H1 (cell line): ENCODE data around the gene PCDHB6. TPM values are rescaled to one million over a fixed set of nuclear protein-coding genes. Genes with fewer than 3 reads are reported as not detected.
A peak's percentile ranks its signal among the peaks of the same experiment; 100 is the strongest.

ENCODE experiments used
- CTCF ChIA-PET: fragments of 300-600 bp; sonication (Branson Sonifier 250); formaldehyde crosslinking; loops from one replicate; lab custom pipeline; 2021; ENCODE audit not compliant: partially characterized antibody; lab: Charles Lee
- POLR2A ChIA-PET: fragments of 300-600 bp; sonication (Branson Sonifier 250); formaldehyde crosslinking; loops from one replicate; lab custom pipeline; 2021; ENCODE audit warnings: inconsistent platforms; ENCODE audit not compliant: partially characterized antibody; lab: Charles Lee
- DNase-seq, 2 experiments: peaks; one replicate each; pipeline versions ENCODE4 v3.0.0 to v3.0.0-alpha.2; 2010 to 2022; ENCODE audit warnings: low spot score in 2 of 2, low read depth in 1 of 2, mixed read lengths in 1 of 2
- FAIRE-seq: peaks from 2 replicates; lab custom pipeline; 2011; peaks lifted over from hg19 to GRCh38; lab: Jason Lieb, UNC
- H2AFZ ChIP-seq: 2 replicates; pipeline ENCODE4 v1.8.1; 2012; ENCODE audit warnings: low read length, inconsistent platforms
- H2AK5ac ChIP-seq: 2 replicates; pipeline ENCODE4 v1.6.1; 2013; ENCODE audit warnings: low read depth, low read length
- H2BK120ac ChIP-seq: replicated peaks from 2 replicates; pipeline ENCODE3; 2013; ENCODE audit warnings: low read depth, low read length, inconsistent platforms
- H2BK12ac ChIP-seq: 2 replicates; pipeline ENCODE4 v1.6.1; 2013; ENCODE audit warnings: low read depth, low read length
- H2BK15ac ChIP-seq: 2 replicates; pipeline ENCODE4 v1.6.1; 2013; ENCODE audit warnings: low read length
- H2BK20ac ChIP-seq: 2 replicates; pipeline ENCODE4 v1.6.1; 2013; ENCODE audit warnings: low read length
- H2BK5ac ChIP-seq: 2 replicates; pipeline ENCODE4 v1.6.1; 2013; ENCODE audit warnings: low read depth, low read length
- H3K14ac ChIP-seq: 2 replicates; pipeline ENCODE4 v1.6.1; 2013; ENCODE audit warnings: inconsistent platforms; ENCODE audit not compliant: insufficient read length
- H3K18ac ChIP-seq: 2 replicates; pipeline ENCODE4 v1.6.1; 2013; ENCODE audit warnings: low read length; ENCODE audit errors: extremely low read depth
- H3K23ac ChIP-seq: 2 replicates; pipeline ENCODE4 v1.6.1; 2013; ENCODE audit warnings: inconsistent platforms; ENCODE audit not compliant: insufficient read length
- H3K23me2 ChIP-seq: 2 replicates; pipeline ENCODE4 v1.6.1; 2013; ENCODE audit warnings: low read depth, low read length
- H3K27ac ChIP-seq: 2 replicates; pipeline ENCODE4 v1.6.1; 2011; ENCODE audit warnings: low read depth, low read length, inconsistent platforms
- H3K27me3 ChIP-seq, 4 experiments: replicated peaks in 1 of 4; 1 replicate in 1 of 4; 2 replicates in 3 of 4; pipeline versions ENCODE4 v1.6.1 to v1.8.1; 2011 to 2013; ENCODE audit warnings: low read length in 3 of 4, mild to moderate bottlenecking in 3 of 4, inconsistent platforms in 2 of 4, mixed read lengths in 2 of 4, moderate library complexity in 1 of 4; ENCODE audit not compliant: control insufficient read depth in 3 of 4, insufficient read depth in 3 of 4; ENCODE audit errors: extremely low read depth in 1 of 4
- H3K36me3 ChIP-seq, 4 experiments: 2 replicates each; pipeline versions ENCODE4 v1.6.1 to v1.8.1; 2011 to 2013; ENCODE audit warnings: mild to moderate bottlenecking in 4 of 4, low read length in 3 of 4, moderate library complexity in 2 of 4, control low read depth in 1 of 4, inconsistent platforms in 1 of 4; ENCODE audit not compliant: insufficient read depth in 4 of 4, control insufficient read depth in 2 of 4
- H3K4ac ChIP-seq: replicated peaks from 2 replicates; pipeline ENCODE3; 2013; ENCODE audit warnings: low read length, low read depth, mixed read lengths, inconsistent platforms; ENCODE audit not compliant: insufficient read length
- H3K4me1 ChIP-seq, 4 experiments: replicated peaks in 1 of 4; 1 replicate in 1 of 4; 2 replicates in 3 of 4; pipeline versions ENCODE4 v1.6.1 to v1.8.1; 2011 to 2013; ENCODE audit warnings: low read length in 3 of 4, inconsistent platforms in 2 of 4, mixed read lengths in 1 of 4; ENCODE audit not compliant: insufficient read depth in 4 of 4, control insufficient read depth in 3 of 4
- H3K4me2 ChIP-seq, 2 experiments: 2 replicates each; pipeline versions ENCODE4 v1.6.1 to v1.8.1; 2011 to 2013; ENCODE audit warnings: low read depth in 2 of 2, low read length in 2 of 2, control low read depth in 1 of 2, inconsistent platforms in 1 of 2, mild to moderate bottlenecking in 1 of 2; ENCODE audit not compliant: insufficient read depth in 1 of 2
- H3K4me3 ChIP-seq, 4 experiments: fragments of 200-600, 300-600 bp in 1 of 4; sonication (generic), shearing (Covaris generic), sonication (Bioruptor Twin) in 1 of 4; 2 replicates each; pipeline versions ENCODE4 v1.5.1 to v1.8.1; 2011 to 2016; ENCODE audit warnings: low read length in 4 of 4, low read depth in 3 of 4, control low read depth in 2 of 4, inconsistent platforms in 2 of 4, mild to moderate bottlenecking in 2 of 4, mixed read lengths in 1 of 4, moderate library complexity in 1 of 4; ENCODE audit not compliant: insufficient read depth in 2 of 4; ENCODE audit errors: extremely low read depth in 1 of 4
- H3K56ac ChIP-seq: replicated peaks from 2 replicates; pipeline ENCODE3; 2013; ENCODE audit warnings: low read depth, mild to moderate bottlenecking, mixed read lengths, low read length, inconsistent platforms; ENCODE audit not compliant: insufficient read length
- H3K79me1 ChIP-seq: 2 replicates; pipeline ENCODE4 v1.6.1; 2013; ENCODE audit warnings: low read depth, low read length, control low read depth
- H3K79me2 ChIP-seq, 2 experiments: 2 replicates each; pipeline versions ENCODE4 v1.6.1 to v1.8.1; 2012 to 2013; ENCODE audit warnings: low read length in 2 of 2, mild to moderate bottlenecking in 2 of 2, inconsistent platforms in 1 of 2; ENCODE audit not compliant: insufficient read depth in 2 of 2, control insufficient read depth in 1 of 2
- H3K9ac ChIP-seq, 4 experiments: replicated peaks in 1 of 4; 1 replicate in 1 of 4; 2 replicates in 3 of 4; pipeline versions ENCODE4 v1.6.1 to v1.8.1; 2011 to 2013; ENCODE audit warnings: low read depth in 3 of 4, low read length in 3 of 4, control low read depth in 2 of 4, mild to moderate bottlenecking in 2 of 4, moderate library complexity in 2 of 4, inconsistent platforms in 1 of 4; ENCODE audit errors: extremely low read depth in 1 of 4
- H3K9me3 ChIP-seq, 2 experiments: 2 replicates each; pipeline versions ENCODE4 v1.6.1 to v1.8.1; 2012 to 2013; ENCODE audit warnings: mild to moderate bottlenecking in 2 of 2, moderate library complexity in 2 of 2, control low read depth in 1 of 2, inconsistent platforms in 1 of 2, low read depth in 1 of 2, low read length in 1 of 2, mixed read lengths in 1 of 2; ENCODE audit not compliant: insufficient read depth in 2 of 2
- H4K20me1 ChIP-seq, 2 experiments: replicated peaks in 1 of 2; 2 replicates each; pipeline versions ENCODE3 to v1.8.1; 2011 to 2013; ENCODE audit warnings: inconsistent platforms in 2 of 2, low read length in 2 of 2, mild to moderate bottlenecking in 1 of 2; ENCODE audit not compliant: insufficient read depth in 2 of 2, control insufficient read depth in 1 of 2
- H4K5ac ChIP-seq: 2 replicates; pipeline ENCODE4 v1.6.1; 2013; ENCODE audit warnings: low read length, low read depth, mixed read lengths, inconsistent platforms; ENCODE audit not compliant: insufficient read length
- H4K8ac ChIP-seq: 2 replicates; pipeline ENCODE4 v1.8.0; 2013; ENCODE audit warnings: mild to moderate bottlenecking, moderate library complexity, low read length, inconsistent platforms; ENCODE audit not compliant: insufficient read depth; ENCODE audit errors: extremely low read depth
- H4K91ac ChIP-seq: replicated peaks from 2 replicates; pipeline ENCODE3; 2013; ENCODE audit warnings: low read length, mixed read lengths, inconsistent platforms; ENCODE audit not compliant: insufficient read length
- CEBPB ChIP-seq: IDR thresholded peaks from 2 replicates; pipeline ENCODE4 v1.6.1; 2012; ENCODE audit warnings: low read depth, low read length
- RAD21 ChIP-seq, 2 experiments: IDR thresholded peaks in 1 of 2; conservative IDR thresholded peaks in 1 of 2; 2 replicates each; pipeline ENCODE4 v1.6.1; 2011; ENCODE audit warnings: low read depth in 2 of 2, low read length in 2 of 2, improper control_type of control experiment in 1 of 2, inconsistent platforms in 1 of 2, mild to moderate bottlenecking in 1 of 2, moderate library complexity in 1 of 2
- RXRA ChIP-seq: IDR thresholded peaks from 2 replicates; pipeline ENCODE4 v1.6.1; 2011; ENCODE audit warnings: low read depth, mild to moderate bottlenecking, low read length, moderate library complexity; ENCODE audit not compliant: insufficient read depth
- SIX5 ChIP-seq: IDR thresholded peaks from 2 replicates; pipeline ENCODE4 v1.6.1; 2011; ENCODE audit warnings: mild to moderate bottlenecking, low read depth, low read length
- ZNF274 ChIP-seq: IDR thresholded peaks from 2 replicates; pipeline ENCODE4 v1.7.0; 2012; ENCODE audit warnings: low read length, borderline replicate concordance; ENCODE audit errors: extremely low read depth
- WGBS, 2 experiments: shearing (Covaris generic) in 1 of 2; methylation state at CpG; one replicate each; pipeline versions ENCODE4 v1.1.6 to v1.1.7; 2013 to 2015; ENCODE audit warnings: low lambda C conversion rate in 2 of 2, mixed read lengths in 2 of 2, inconsistent platforms in 1 of 2, low coverage in 1 of 2, missing lambda C conversion rate in 1 of 2; ENCODE audit not compliant: insufficient replicate concordance in 2 of 2, insufficient coverage in 1 of 2, insufficient read length in 1 of 2; ENCODE audit errors: extremely low coverage in 1 of 2, missing lambda C conversion rate in 1 of 2; 5-methylcytosine and 5-hydroxymethylcytosine counted together
- polyA plus RNA-seq, 7 experiments: library from polyadenylated mRNA; depleted of rRNA in 3 of 7; stranded (reverse) in 5 of 7; unstranded in 2 of 7; fragments of >200 nt in 5 of 7; fragments of 200-250 nt in 2 of 7; gene quantifications; 1 replicate in 5 of 7; 2 replicates in 1 of 7; 4 replicates in 1 of 7; pipeline versions ENCODE4 v1.2.1 to v1.2.3, GENCODE V29; 2011 to 2013; ENCODE audit warnings: missing spikeins in 2 of 7, mixed read lengths in 2 of 7
- total RNA-seq: library from RNA; stranded (reverse); fragmentation: NEBNext Ultra II Directional; extraction: Animal tissue kit (Norgen Biotek cat#: 25700); gene quantifications from 2 replicates; pipeline ENCODE4 v1.2.1, GENCODE V29; 2021
- TF ChIP-seq, protein P1 (sequence below), 3 experiments: IDR thresholded peaks; 1 replicate in 2 of 3; 2 replicates in 1 of 3; pipeline versions ENCODE4 v1.5.1 to v1.6.1; 2011; ENCODE audit warnings: low read length in 3 of 3, mild to moderate bottlenecking in 3 of 3, inconsistent platforms in 2 of 3, low read depth in 1 of 3, moderate library complexity in 1 of 3; ENCODE audit not compliant: insufficient read depth in 1 of 3; ENCODE audit errors: control extremely low read depth in 1 of 3

Gene PCDHB6
- total and polyA plus RNA-seq, 2 of the 8 experiments (the other 6 are each of a cell fraction or from before 2014, with no cell fraction given) = 0.28 to 0.29 TPM

DNA sequence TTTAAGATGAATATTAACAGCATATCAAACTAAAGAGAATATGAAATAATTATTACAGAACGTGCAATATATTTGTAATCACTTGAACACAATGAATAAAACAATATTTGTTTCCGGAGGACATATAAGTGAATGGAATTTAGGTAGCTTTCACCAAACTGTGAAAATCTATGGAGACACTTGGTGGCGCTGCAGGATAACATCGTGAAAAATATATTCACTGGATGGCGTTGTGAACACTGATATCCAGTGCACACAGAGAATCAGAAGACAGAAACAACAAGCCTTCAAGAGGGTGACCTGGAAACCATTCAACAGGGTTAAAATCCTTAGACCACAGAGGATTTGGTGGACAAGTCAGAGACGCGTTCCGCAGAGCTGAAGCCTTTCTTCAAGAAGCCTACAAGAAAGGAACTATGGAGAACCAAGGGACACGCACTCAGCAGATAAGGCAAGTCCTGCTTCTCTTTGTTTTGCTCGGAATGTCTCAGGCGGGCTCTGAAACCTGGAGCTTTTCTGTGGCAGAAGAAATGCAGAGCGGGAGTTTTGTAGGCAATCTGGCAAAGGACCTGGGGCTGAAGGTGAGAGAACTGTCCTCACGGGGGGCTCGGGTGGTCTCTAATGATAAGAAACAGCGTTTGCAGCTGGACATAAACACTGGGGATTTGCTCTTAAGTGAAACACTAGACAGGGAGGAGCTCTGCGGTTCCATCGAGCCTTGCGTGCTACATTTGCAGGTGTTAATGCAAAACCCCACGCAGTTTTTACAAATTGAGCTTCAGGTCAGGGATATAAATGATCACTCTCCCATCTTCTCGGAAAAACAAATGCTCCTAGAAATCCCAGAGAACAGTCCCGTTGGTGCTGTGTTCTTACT, 49.7 kb downstream of the PCDHB6 start, which contains the start of gene PCDHB11:
Gene PCDHB11 (plus strand): TSS at position 269 of the 877 bp plus-strand sequence. CDS start 148 bp downstream, at position 417.
- Histone ChIP-seq H3K27me3 (no peaks in the 10 kb centered on the region), H3K36me3 (no peaks in the 10 kb centered on the region), H4K91ac (no peak within 1 kb of the TSS), H3K18ac (no peak within 1 kb of the TSS), H3K79me1 (no peaks in the 10 kb centered on the region), H4K8ac (peak within 1 kb of the TSS; percentile 31; the same call in 1 of the 2 replicates), H4K20me1 (no peaks in the 10 kb centered on the region), H2BK5ac (no peak within 1 kb of the TSS), H2BK15ac (no peak within 1 kb of the TSS), H3K27ac (no peak within 1 kb of the TSS), H3K4ac (no peak within 1 kb of the TSS), H4K5ac (no peak within 1 kb of the TSS), H3K4me2 (peak within 1 kb of the TSS; percentile 25 to 31; a peak in 2 of 4 replicates), H3K9ac (peak within 1 kb of the TSS in 1 of 4 experiments; percentile 9; a peak in 1 of 7 replicates), H3K23me2 (no peaks in the 10 kb centered on the region), H2BK120ac (no peak within 1 kb of the TSS), H3K4me3 (peak within 1 kb of the TSS in 1 of 4 experiments; percentile 25; a peak in 2 of 8 replicates), H3K14ac (no peak within 1 kb of the TSS), H2AK5ac (no peak within 1 kb of the TSS), H3K56ac (no peak within 1 kb of the TSS), H3K9me3 (peaks cover 6 to 11% of the 10 kb centered on the region in 2 experiments; a peak in 2 of 4 replicates), H3K79me2 (no peaks in the 10 kb centered on the region), H3K4me1 (no peaks in the 10 kb centered on the region), H2AFZ (peak within 1 kb of the TSS; percentile 98), H2BK12ac (no peak within 1 kb of the TSS), H2BK20ac (no peak within 1 kb of the TSS), H3K23ac (no peak within 1 kb of the TSS)
- peak; percentile 93 for FAIRE-seq
- TF ChIP-seq, protein P1, sequence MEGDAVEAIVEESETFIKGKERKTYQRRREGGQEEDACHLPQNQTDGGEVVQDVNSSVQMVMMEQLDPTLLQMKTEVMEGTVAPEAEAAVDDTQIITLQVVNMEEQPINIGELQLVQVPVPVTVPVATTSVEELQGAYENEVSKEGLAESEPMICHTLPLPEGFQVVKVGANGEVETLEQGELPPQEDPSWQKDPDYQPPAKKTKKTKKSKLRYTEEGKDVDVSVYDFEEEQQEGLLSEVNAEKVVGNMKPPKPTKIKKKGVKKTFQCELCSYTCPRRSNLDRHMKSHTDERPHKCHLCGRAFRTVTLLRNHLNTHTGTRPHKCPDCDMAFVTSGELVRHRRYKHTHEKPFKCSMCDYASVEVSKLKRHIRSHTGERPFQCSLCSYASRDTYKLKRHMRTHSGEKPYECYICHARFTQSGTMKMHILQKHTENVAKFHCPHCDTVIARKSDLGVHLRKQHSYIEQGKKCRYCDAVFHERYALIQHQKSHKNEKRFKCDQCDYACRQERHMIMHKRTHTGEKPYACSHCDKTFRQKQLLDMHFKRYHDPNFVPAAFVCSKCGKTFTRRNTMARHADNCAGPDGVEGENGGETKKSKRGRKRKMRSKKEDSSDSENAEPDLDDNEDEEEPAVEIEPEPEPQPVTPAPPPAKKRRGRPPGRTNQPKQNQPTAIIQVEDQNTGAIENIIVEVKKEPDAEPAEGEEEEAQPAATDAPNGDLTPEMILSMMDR (IDR thresholded peaks at IDR 0.05; ENCODE audit: control extremely low read depth in 1 of 3, insufficient read depth in 1 of 3, low read depth in 1 of 3, low read length in 3 of 3) = peak in 2 of 3 experiments; percentile 55 to 66; a peak in 3 of 4 replicates
- no peak for TF ChIP-seq RXRA
- no peak for TF ChIP-seq CEBPB
- TF ChIP-seq ZNF274 = no peak
- no peak for TF ChIP-seq SIX5
- peak; percentile 68 to 73 for TF ChIP-seq RAD21 (IDR thresholded peaks at IDR 0.05 in 1 of 2, conservative IDR thresholded peaks at IDR 0.05 in 1 of 2; ENCODE audit: low read depth in 2 of 2, low read length in 2 of 2)
- DNase-seq = no peak
- 72% methylated on average over 21 of the region's 21 CpGs; no CpG with 5 or more reads in 1 of the 2 experiments for WGBS, 2 experiments
- ChIA-PET CTCF (interaction anchor here (0.7 to 6.0 kb wide), 64 partner anchors 9 to 392 kb away, joined by 3 to 39 read pairs (median 5); partner anchors contain the start of genes PCDHA4, PCDHB10, PCDHB12 and PCDHB13), POLR2A (interaction anchor here (1.4 kb wide), 1 partner anchor 10 kb away, joined by 3 read pairs; no protein-coding TSS in a partner anchor)
